K562 (cell line): ENCODE measurements around the gene CFAP73. TPM values are rescaled to one million over a fixed set of nuclear protein-coding genes. Genes with fewer than 3 reads are reported as not detected.

Experiments used
- CBFA2T3 ChIP-seq: fragments of 450-650 bp; IDR thresholded peaks from 2 replicates; pipeline ENCODE4 v1.6.1; 2017
- DNMT1 ChIP-seq: fragments of 450-650 bp; IDR thresholded peaks from 2 replicates; pipeline ENCODE4 v1.6.1; 2016; ENCODE audit warnings: antibody characterized with exemption, mild to moderate bottlenecking
- EP300 ChIP-seq: IDR thresholded peaks from 2 replicates; pipeline ENCODE4 v1.6.1; 2012; ENCODE audit warnings: low read length, improper control_type of control experiment
- ETV1 ChIP-seq: fragments of 450-650 bp; conservative IDR thresholded peaks from 2 replicates; pipeline ENCODE4 v1.6.1; 2016; ENCODE audit warnings: missing genetic modification characterization, control low read depth, low read depth, missing compliant biosample characterization
- HDAC8 ChIP-seq: fragments of 450-650 bp; IDR thresholded peaks from 2 replicates; pipeline ENCODE4 v1.6.1; 2016; ENCODE audit warnings: mild to moderate bottlenecking, missing genetic modification characterization, moderate library complexity, missing compliant biosample characterization
- HMGXB4 ChIP-seq: sonication (generic); formaldehyde crosslinking; IDR thresholded peaks from 2 replicates; pipeline ENCODE4 v1.8.1; 2023; ENCODE audit warnings: mild to moderate bottlenecking, missing genetic modification reagents
- KDM5B ChIP-seq: fragments of 200-600 bp; sonication (generic); IDR thresholded peaks from 2 replicates; pipeline ENCODE4 v1.6.1; 2012; ENCODE audit warnings: low read depth, mild to moderate bottlenecking, moderate library complexity, low read length, control low read depth, inconsistent platforms; ENCODE audit not compliant: insufficient replicate concordance
- KLF10 ChIP-seq: fragments of 250-450 bp; sonication (Bioruptor Pico); IDR thresholded peaks from 2 replicates; pipeline ENCODE4 v1.6.1; 2021; ENCODE audit warnings: matching md5 sums
- MECOM ChIP-seq: fragments of 250-450 bp; sonication (Bioruptor Pico); IDR thresholded peaks from 2 replicates; pipeline ENCODE4 v1.8.0; 2022; ENCODE audit warnings: inconsistent platforms
- NCOA2 ChIP-seq, 2 experiments: fragments of 450-650 bp; IDR thresholded peaks; 2 replicates each; pipeline ENCODE4 v1.6.1; 2018; ENCODE audit warnings: mild to moderate bottlenecking in 2 of 2, moderate library complexity in 1 of 2; ENCODE audit not compliant: partially characterized antibody in 2 of 2
- NR1H2 ChIP-seq: sonication (generic); formaldehyde crosslinking; IDR thresholded peaks from 2 replicates; pipeline ENCODE4 v1.4.0; 2020; ENCODE audit warnings: mild to moderate bottlenecking, missing genetic modification reagents
- YBX1 ChIP-seq: fragments of 450-650 bp; IDR thresholded peaks from 2 replicates; pipeline ENCODE4 v1.7.1; 2016; ENCODE audit warnings: mild to moderate bottlenecking
- ZBED1 ChIP-seq: IDR thresholded peaks from 2 replicates; pipeline ENCODE4 v1.6.1; 2014
- ZC3H11A ChIP-seq: IDR thresholded peaks from 2 replicates; pipeline ENCODE4 v1.6.1; 2012; ENCODE audit warnings: low read depth, low read length, improper control_type of control experiment
- ZFP30 ChIP-seq: fragments of 250-450 bp; sonication (Bioruptor Pico); IDR thresholded peaks from 2 replicates; pipeline ENCODE4 v1.8.0; 2022; ENCODE audit warnings: moderate library complexity, mild to moderate bottlenecking, inconsistent platforms, borderline replicate concordance
- ZNF174 ChIP-seq: fragments of 250-450 bp; sonication (Bioruptor Pico); IDR thresholded peaks from 2 replicates; pipeline ENCODE4 v1.4.0; 2020; ENCODE audit warnings: mild to moderate bottlenecking
- polyA plus RNA-seq, 8 experiments: library from polyadenylated mRNA; depleted of rRNA in 4 of 8; stranded (reverse) in 5 of 8; unstranded in 3 of 8; fragments of >200 nt; fragmentation: Nextera tagmentation in 2 of 8; fragmentation: Illumina TruSeq in 1 of 8; extraction: Ambion mirVana in 2 of 8; extraction: Trizol in 1 of 8; gene quantifications; 2 replicates each; pipeline versions ENCODE4 v1.2.1 to v1.2.3, GENCODE V29; 2011 to 2014; ENCODE audit warnings: inconsistent platforms in 1 of 8, missing spikeins in 1 of 8
- total RNA-seq, 7 experiments: library from RNA; depleted of rRNA in 6 of 7; stranded (reverse); fragments of >200 nt in 6 of 7; fragmentation: Illumina TruSeq in 2 of 7; extraction: Trizol in 2 of 7; gene quantifications; 2 replicates each; pipeline versions ENCODE4 v1.2.1 to v1.2.3, GENCODE V29; 2011 to 2021; ENCODE audit warnings: low replicate concordance in 1 of 7
- TF ChIP-seq, protein P1 (sequence below): sonication (generic); formaldehyde crosslinking; IDR thresholded peaks from 2 replicates; pipeline ENCODE4 v1.8.0; 2023; ENCODE audit warnings: mild to moderate bottlenecking, missing genetic modification reagents
- TF ChIP-seq, protein P2 (sequence below): fragments of 450-650 bp; IDR thresholded peaks from 2 replicates; pipeline ENCODE4 v1.6.1; 2016; ENCODE audit warnings: borderline replicate concordance
- TF ChIP-seq, protein P3 (sequence below): IDR thresholded peaks from 3 replicates; pipeline ENCODE4 v1.6.1; 2011; ENCODE audit warnings: borderline replicate concordance, mild to moderate bottlenecking, moderate library complexity; ENCODE audit not compliant: insufficient read length; ENCODE audit errors: extremely low read depth

Gene CFAP73
- total and polyA plus RNA-seq, 9 of the 15 experiments (the other 6 are each of a cell fraction or from before 2014, with no cell fraction given) = not detected

DNA sequence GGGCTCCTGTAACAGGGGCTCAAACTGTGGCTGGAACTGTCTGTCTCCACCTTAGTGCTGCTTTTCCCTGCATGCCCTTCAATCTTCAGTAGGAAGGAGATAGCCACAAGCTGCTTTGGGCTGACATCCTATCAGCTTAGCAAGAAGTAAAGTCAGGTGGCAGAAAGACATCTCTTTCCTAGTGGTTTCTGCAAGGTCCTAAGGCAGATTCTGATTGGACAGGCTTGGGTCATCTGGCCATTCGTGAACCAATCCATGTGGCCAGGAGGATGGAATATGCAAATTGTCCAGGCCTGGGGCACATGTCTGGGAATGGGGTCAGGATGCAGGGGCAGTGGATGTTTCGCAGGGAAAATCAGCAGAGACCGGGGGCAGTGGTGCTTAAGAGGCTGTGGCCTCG lies 41.2 kb downstream of the CFAP73 start (continued):
- TF ChIP-seq, protein P1, sequence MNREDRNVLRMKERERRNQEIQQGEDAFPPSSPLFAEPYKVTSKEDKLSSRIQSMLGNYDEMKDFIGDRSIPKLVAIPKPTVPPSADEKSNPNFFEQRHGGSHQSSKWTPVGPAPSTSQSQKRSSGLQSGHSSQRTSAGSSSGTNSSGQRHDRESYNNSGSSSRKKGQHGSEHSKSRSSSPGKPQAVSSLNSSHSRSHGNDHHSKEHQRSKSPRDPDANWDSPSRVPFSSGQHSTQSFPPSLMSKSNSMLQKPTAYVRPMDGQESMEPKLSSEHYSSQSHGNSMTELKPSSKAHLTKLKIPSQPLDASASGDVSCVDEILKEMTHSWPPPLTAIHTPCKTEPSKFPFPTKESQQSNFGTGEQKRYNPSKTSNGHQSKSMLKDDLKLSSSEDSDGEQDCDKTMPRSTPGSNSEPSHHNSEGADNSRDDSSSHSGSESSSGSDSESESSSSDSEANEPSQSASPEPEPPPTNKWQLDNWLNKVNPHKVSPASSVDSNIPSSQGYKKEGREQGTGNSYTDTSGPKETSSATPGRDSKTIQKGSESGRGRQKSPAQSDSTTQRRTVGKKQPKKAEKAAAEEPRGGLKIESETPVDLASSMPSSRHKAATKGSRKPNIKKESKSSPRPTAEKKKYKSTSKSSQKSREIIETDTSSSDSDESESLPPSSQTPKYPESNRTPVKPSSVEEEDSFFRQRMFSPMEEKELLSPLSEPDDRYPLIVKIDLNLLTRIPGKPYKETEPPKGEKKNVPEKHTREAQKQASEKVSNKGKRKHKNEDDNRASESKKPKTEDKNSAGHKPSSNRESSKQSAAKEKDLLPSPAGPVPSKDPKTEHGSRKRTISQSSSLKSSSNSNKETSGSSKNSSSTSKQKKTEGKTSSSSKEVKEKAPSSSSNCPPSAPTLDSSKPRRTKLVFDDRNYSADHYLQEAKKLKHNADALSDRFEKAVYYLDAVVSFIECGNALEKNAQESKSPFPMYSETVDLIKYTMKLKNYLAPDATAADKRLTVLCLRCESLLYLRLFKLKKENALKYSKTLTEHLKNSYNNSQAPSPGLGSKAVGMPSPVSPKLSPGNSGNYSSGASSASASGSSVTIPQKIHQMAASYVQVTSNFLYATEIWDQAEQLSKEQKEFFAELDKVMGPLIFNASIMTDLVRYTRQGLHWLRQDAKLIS (CRISPR knock-in tag) = no peak
- TF ChIP-seq, protein P2, sequence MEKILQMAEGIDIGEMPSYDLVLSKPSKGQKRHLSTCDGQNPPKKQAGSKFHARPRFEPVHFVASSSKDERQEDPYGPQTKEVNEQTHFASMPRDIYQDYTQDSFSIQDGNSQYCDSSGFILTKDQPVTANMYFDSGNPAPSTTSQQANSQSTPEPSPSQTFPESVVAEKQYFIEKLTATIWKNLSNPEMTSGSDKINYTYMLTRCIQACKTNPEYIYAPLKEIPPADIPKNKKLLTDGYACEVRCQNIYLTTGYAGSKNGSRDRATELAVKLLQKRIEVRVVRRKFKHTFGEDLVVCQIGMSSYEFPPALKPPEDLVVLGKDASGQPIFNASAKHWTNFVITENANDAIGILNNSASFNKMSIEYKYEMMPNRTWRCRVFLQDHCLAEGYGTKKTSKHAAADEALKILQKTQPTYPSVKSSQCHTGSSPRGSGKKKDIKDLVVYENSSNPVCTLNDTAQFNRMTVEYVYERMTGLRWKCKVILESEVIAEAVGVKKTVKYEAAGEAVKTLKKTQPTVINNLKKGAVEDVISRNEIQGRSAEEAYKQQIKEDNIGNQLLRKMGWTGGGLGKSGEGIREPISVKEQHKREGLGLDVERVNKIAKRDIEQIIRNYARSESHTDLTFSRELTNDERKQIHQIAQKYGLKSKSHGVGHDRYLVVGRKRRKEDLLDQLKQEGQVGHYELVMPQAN = no peak
- TF ChIP-seq KDM5B (no peak), ETV1 (tag) (0 out of 2 replicates have a peak, but pooled peaks have one; percentile 37), ZBED1 (no peak), YBX1 (no peak), HDAC8 (tag) (no peak), DNMT1 (no peak), MECOM (CRISPR knock-in tag) (no peak), ZC3H11A (no peak), NCOA2 (IDR thresholded peaks at IDR 0.05; ENCODE audit: partially characterized antibody in 2 of 2) (no peak), KLF10 (CRISPR knock-in tag) (no peak), ZNF174 (CRISPR knock-in tag) (no peak), HMGXB4 (no peak), NR1H2 (CRISPR knock-in tag) (no peak), EP300 (peak; percentile 2; the same call in 1 of the 2 replicates), ZFP30 (no peak), CBFA2T3 (peak; percentile 67)
- TF ChIP-seq, protein P3, sequence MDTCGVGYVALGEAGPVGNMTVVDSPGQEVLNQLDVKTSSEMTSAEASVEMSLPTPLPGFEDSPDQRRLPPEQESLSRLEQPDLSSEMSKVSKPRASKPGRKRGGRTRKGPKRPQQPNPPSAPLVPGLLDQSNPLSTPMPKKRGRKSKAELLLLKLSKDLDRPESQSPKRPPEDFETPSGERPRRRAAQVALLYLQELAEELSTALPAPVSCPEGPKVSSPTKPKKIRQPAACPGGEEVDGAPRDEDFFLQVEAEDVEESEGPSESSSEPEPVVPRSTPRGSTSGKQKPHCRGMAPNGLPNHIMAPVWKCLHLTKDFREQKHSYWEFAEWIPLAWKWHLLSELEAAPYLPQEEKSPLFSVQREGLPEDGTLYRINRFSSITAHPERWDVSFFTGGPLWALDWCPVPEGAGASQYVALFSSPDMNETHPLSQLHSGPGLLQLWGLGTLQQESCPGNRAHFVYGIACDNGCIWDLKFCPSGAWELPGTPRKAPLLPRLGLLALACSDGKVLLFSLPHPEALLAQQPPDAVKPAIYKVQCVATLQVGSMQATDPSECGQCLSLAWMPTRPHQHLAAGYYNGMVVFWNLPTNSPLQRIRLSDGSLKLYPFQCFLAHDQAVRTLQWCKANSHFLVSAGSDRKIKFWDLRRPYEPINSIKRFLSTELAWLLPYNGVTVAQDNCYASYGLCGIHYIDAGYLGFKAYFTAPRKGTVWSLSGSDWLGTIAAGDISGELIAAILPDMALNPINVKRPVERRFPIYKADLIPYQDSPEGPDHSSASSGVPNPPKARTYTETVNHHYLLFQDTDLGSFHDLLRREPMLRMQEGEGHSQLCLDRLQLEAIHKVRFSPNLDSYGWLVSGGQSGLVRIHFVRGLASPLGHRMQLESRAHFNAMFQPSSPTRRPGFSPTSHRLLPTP = no peak
